Measurements from ENCODE around the gene TMEM126A. TPM values are rescaled to one million over a fixed set of nuclear protein-coding genes. Genes with fewer than 3 reads are reported as not detected.
"Not testable (repeated sequence)": the region's sequence is repeated elsewhere in the genome, so short reads cannot be mapped to it uniquely, and the experiment has no call there.

TMEM126A gene
- polyA plus RNA-seq: 10 to 100 TPM; 40.0 to 59.4 (median 51.5) TPM
- long read RNA-seq, donor 1, transcript TMEM126A-201 (5 exons, 739 nt): major isoform, 53 of 85 reads
- long read RNA-seq, donor 1, partial matches to known transcripts: 22 of 85 reads
- long read RNA-seq, donor 1, other reads (novel, unspliced or antisense): 0 of 85 reads
- long read RNA-seq, donor 2, transcript TMEM126A-201 (5 exons, 739 nt): major isoform, 10 of 13 reads
- long read RNA-seq, donor 2, partial matches to known transcripts: 0 of 13 reads
- long read RNA-seq, donor 2, other reads (novel, unspliced or antisense): 0 of 13 reads
- long read RNA-seq, donor 3, transcript TMEM126A-201 (5 exons, 739 nt): major isoform, 8 of 11 reads
- long read RNA-seq, donor 3, partial matches to known transcripts: 0 of 11 reads
- long read RNA-seq, donor 3, other reads (novel, unspliced or antisense): 0 of 11 reads
- long read RNA-seq, donor 4: 0 reads
- long read RNA-seq, donor 5, transcript TMEM126A-201 (5 exons, 739 nt): major isoform, 5 of 5 reads
- long read RNA-seq, donor 5, partial matches to known transcripts: 0 of 5 reads
- long read RNA-seq, donor 5, other reads (novel, unspliced or antisense): 0 of 5 reads
- long read RNA-seq, donor 6, transcript TMEM126A-201 (5 exons, 739 nt): major isoform, 15 of 19 reads
- long read RNA-seq, donor 6, partial matches to known transcripts: 0 of 19 reads
- long read RNA-seq, donor 6, other reads (novel, unspliced or antisense): 0 of 19 reads
- long read RNA-seq, donor 7: 0 reads
- long read RNA-seq, donor 8, partial matches to known transcripts: 0 of 2 reads
- long read RNA-seq, donor 8, other reads (novel, unspliced or antisense): 0 of 2 reads
- long read RNA-seq, donor 9, transcript TMEM126A-201 (5 exons, 739 nt): major isoform, 8 of 8 reads
- long read RNA-seq, donor 9, partial matches to known transcripts: 0 of 8 reads
- long read RNA-seq, donor 9, other reads (novel, unspliced or antisense): 0 of 8 reads
- long read RNA-seq, donor 10, transcript TMEM126A-201 (5 exons, 739 nt): major isoform, 24 of 32 reads
- long read RNA-seq, donor 10, partial matches to known transcripts: 7 of 32 reads
- long read RNA-seq, donor 10, other reads (novel, unspliced or antisense): 0 of 32 reads

- H3K27ac ChIP-seq (ENCODE audit: low read depth in 1 of 3, low read length in 2 of 3): peak within 1 kb of the TSS; percentile 79 to 92 (median 91)
- no peak for FAIRE-seq
- peak; percentile 94 to 97 for DNase-seq
- H3K36me3 ChIP-seq (ENCODE audit: control insufficient read depth in 3 of 3, insufficient read depth in 2 of 3, low read depth in 1 of 3, low read length in 3 of 3): peaks cover 0 to 5% (median 0%) of the 10 kb centered on the region in 3 donors
- WGBS, 3 donors: 0% methylated on average over 33 of the region's 33 CpGs
- no peaks in the 10 kb centered on the region for H3K9me3 ChIP-seq (ENCODE audit: control insufficient read depth in 2 of 2, insufficient read depth in 1 of 2, low read depth in 1 of 2, low read length in 1 of 2)
- H3K4me1 ChIP-seq (ENCODE audit: control insufficient read depth in 3 of 3, insufficient read depth in 2 of 3, low read depth in 1 of 3, low read length in 2 of 3): peaks cover 0 to 42% (median 0%) of the 10 kb centered on the region in 3 donors
- no peaks in the 10 kb centered on the region for H3K27me3 ChIP-seq (ENCODE audit: control insufficient read depth in 3 of 3, insufficient read depth in 3 of 3, low read length in 3 of 3)
- H3K4me3 ChIP-seq (ENCODE audit: low read depth in 1 of 3, low read length in 3 of 3): peak within 1 kb of the TSS; percentile 55 to 85 (median 68)
These were observed at the start of gene TMEM126A for GRCh38 chr11:85647604-85648299. TMEM126A (plus strand) TSS chr11:85647967; CDS start chr11:85650256, 2,289 bp downstream.

- Histone ChIP-seq H3K9me3 (ENCODE audit: control insufficient read depth in 2 of 2, insufficient read depth in 1 of 2, low read depth in 1 of 2, low read length in 1 of 2) (no peaks in the 10 kb centered on the region), H3K27me3 (ENCODE audit: control insufficient read depth in 3 of 3, insufficient read depth in 3 of 3, low read length in 3 of 3) (no peaks in the 10 kb centered on the region), H3K4me3 (ENCODE audit: low read depth in 1 of 3, low read length in 3 of 3) (no peak overlapping the region), H3K4me1 (ENCODE audit: control insufficient read depth in 3 of 3, insufficient read depth in 2 of 3, low read depth in 1 of 3, low read length in 2 of 3) (no peaks in the 10 kb centered on the region), H3K27ac (ENCODE audit: low read depth in 1 of 3, low read length in 2 of 3) (no peak overlapping the region), H3K36me3 (ENCODE audit: control insufficient read depth in 3 of 3, insufficient read depth in 2 of 3, low read depth in 1 of 3, low read length in 3 of 3) (no peaks in the 10 kb centered on the region)
- FAIRE-seq: no peak
- DNase-seq: no peak
- WGBS, 3 donors: 70 to 76% (median 72%) methylated on average over 5 of the region's 5 CpGs
These were observed 48.7 kb upstream of the TMEM126A start for GRCh38 chr11:85599083-85599482.

GRCh38 chr11:85602526-85603213, 45.1 kb upstream of the TMEM126A start:
- FAIRE-seq (no peak), DNase-seq (no peak)
- no peak overlapping the region for H3K27ac ChIP-seq (ENCODE audit: low read depth in 1 of 3, low read length in 2 of 3)
- no peaks in the 10 kb centered on the region for H3K4me1 ChIP-seq (ENCODE audit: control insufficient read depth in 3 of 3, insufficient read depth in 2 of 3, low read depth in 1 of 3, low read length in 2 of 3)
- no peaks in the 10 kb centered on the region for H3K36me3 ChIP-seq (ENCODE audit: control insufficient read depth in 3 of 3, insufficient read depth in 2 of 3, low read depth in 1 of 3, low read length in 3 of 3)
- 93 to 98% (median 94%) methylated on average over 2 of the region's 2 CpGs for WGBS, 3 donors
- H3K9me3 ChIP-seq (ENCODE audit: control insufficient read depth in 2 of 2, insufficient read depth in 1 of 2, low read depth in 1 of 2, low read length in 1 of 2): peaks cover 0 to 2% of the 10 kb centered on the region in 2 donors
- no peak overlapping the region for H3K4me3 ChIP-seq (ENCODE audit: low read depth in 1 of 3, low read length in 3 of 3)
- no peaks in the 10 kb centered on the region for H3K27me3 ChIP-seq (ENCODE audit: control insufficient read depth in 3 of 3, insufficient read depth in 3 of 3, low read length in 3 of 3)

- Histone ChIP-seq H3K4me1 (ENCODE audit: control insufficient read depth in 3 of 3, insufficient read depth in 2 of 3, low read depth in 1 of 3, low read length in 2 of 3) (no peaks in the 10 kb centered on the region), H3K9me3 (ENCODE audit: control insufficient read depth in 2 of 2, insufficient read depth in 1 of 2, low read depth in 1 of 2, low read length in 1 of 2) (peaks cover 0 to 2% of the 10 kb centered on the region in 2 donors), H3K27me3 (ENCODE audit: control insufficient read depth in 3 of 3, insufficient read depth in 3 of 3, low read length in 3 of 3) (no peaks in the 10 kb centered on the region), H3K4me3 (ENCODE audit: low read depth in 1 of 3, low read length in 3 of 3) (no peak overlapping the region), H3K27ac (ENCODE audit: low read depth in 1 of 3, low read length in 2 of 3) (no peak overlapping the region), H3K36me3 (ENCODE audit: control insufficient read depth in 3 of 3, insufficient read depth in 2 of 3, low read depth in 1 of 3, low read length in 3 of 3) (no peaks in the 10 kb centered on the region)
- FAIRE-seq (no peak), DNase-seq (no peak)
- WGBS, 3 donors: 82 to 90% (median 82%) methylated on average over 4 of the region's 4 CpGs
These were observed 44.5 kb upstream of the TMEM126A start for GRCh38 chr11:85603220-85603619.

GRCh38 chr11:85606237-85606636, 41.5 kb upstream of the TMEM126A start:
- not testable (repeated sequence) for H3K4me3 ChIP-seq (ENCODE audit: low read depth in 1 of 3, low read length in 3 of 3); H3K4me1 ChIP-seq (ENCODE audit: control insufficient read depth in 3 of 3, insufficient read depth in 2 of 3, low read depth in 1 of 3, low read length in 2 of 3); FAIRE-seq; H3K9me3 ChIP-seq (ENCODE audit: control insufficient read depth in 2 of 2, insufficient read depth in 1 of 2, low read depth in 1 of 2, low read length in 1 of 2); DNase-seq; H3K27ac ChIP-seq (ENCODE audit: low read depth in 1 of 3, low read length in 2 of 3); H3K36me3 ChIP-seq (ENCODE audit: control insufficient read depth in 3 of 3, insufficient read depth in 2 of 3, low read depth in 1 of 3, low read length in 3 of 3); H3K27me3 ChIP-seq (ENCODE audit: control insufficient read depth in 3 of 3, insufficient read depth in 3 of 3, low read length in 3 of 3)
- 86 to 94% (median 90%) methylated on average over 3 of the region's 3 CpGs for WGBS, 3 donors

GRCh38 chr11:85608621-85609020, 39.1 kb upstream of the TMEM126A start:
- not testable (repeated sequence) for FAIRE-seq; DNase-seq; H3K9me3 ChIP-seq (ENCODE audit: control insufficient read depth in 2 of 2, insufficient read depth in 1 of 2, low read depth in 1 of 2, low read length in 1 of 2)

GRCh38 chr11:85609286-85609685, 38.5 kb upstream of the TMEM126A start:
- DNase-seq; H3K9me3 ChIP-seq (ENCODE audit: control insufficient read depth in 2 of 2, insufficient read depth in 1 of 2, low read depth in 1 of 2, low read length in 1 of 2); H3K27ac ChIP-seq (ENCODE audit: low read depth in 1 of 3, low read length in 2 of 3); H3K4me1 ChIP-seq (ENCODE audit: control insufficient read depth in 3 of 3, insufficient read depth in 2 of 3, low read depth in 1 of 3, low read length in 2 of 3); H3K27me3 ChIP-seq (ENCODE audit: control insufficient read depth in 3 of 3, insufficient read depth in 3 of 3, low read length in 3 of 3); H3K36me3 ChIP-seq (ENCODE audit: control insufficient read depth in 3 of 3, insufficient read depth in 2 of 3, low read depth in 1 of 3, low read length in 3 of 3); H3K4me3 ChIP-seq (ENCODE audit: low read depth in 1 of 3, low read length in 3 of 3); FAIRE-seq: not testable (repeated sequence)
- WGBS, 3 donors: 35 to 69% (median 54%) methylated on average over 2 of the region's 2 CpGs

More at GRCh38 chr11:85608621-85609020, 39.1 kb upstream of the TMEM126A start:
- H3K27me3 ChIP-seq (ENCODE audit: control insufficient read depth in 3 of 3, insufficient read depth in 3 of 3, low read length in 3 of 3); H3K4me1 ChIP-seq (ENCODE audit: control insufficient read depth in 3 of 3, insufficient read depth in 2 of 3, low read depth in 1 of 3, low read length in 2 of 3); H3K36me3 ChIP-seq (ENCODE audit: control insufficient read depth in 3 of 3, insufficient read depth in 2 of 3, low read depth in 1 of 3, low read length in 3 of 3); H3K4me3 ChIP-seq (ENCODE audit: low read depth in 1 of 3, low read length in 3 of 3); H3K27ac ChIP-seq (ENCODE audit: low read depth in 1 of 3, low read length in 2 of 3): not testable (repeated sequence)

Measured in small intestine (tissue), 16 donors.